NCI-H526 (cell line): Measurements from ENCODE around the gene IRF2BP2.
A peak's percentile ranks its signal among the peaks of the same experiment; 100 is the strongest.
"Not testable (repeated sequence)": the region's sequence is repeated elsewhere in the genome, so short reads cannot be mapped to it uniquely, and the experiment has no call there.

ENCODE experiments used
- DNase-seq, 2 experiments: peaks; one replicate each; lab custom pipeline; 2025; lab: John Stamatoyannopoulos, UW

The IRF2BP2 gene

GRCh38 chr1:234601301-234602017 lies 8.5 kb downstream of the IRF2BP2 start:
- peak in 1 of 2 experiments; percentile 22 for DNase-seq

GRCh38 chr1:234600418-234601281 lies 9.3 kb downstream of the IRF2BP2 start:
- peak; percentile 66 to 77 for DNase-seq

GRCh38 chr1:234599617-234600417 lies 10.2 kb downstream of the IRF2BP2 start:
- DNase-seq, result peak; percentile 63 to 89

- no peak for DNase-seq
Observed at GRCh38 chr1:234598974-234599616, 10.9 kb downstream of the IRF2BP2 start.

GRCh38 chr1:234597894-234598293 lies 12.1 kb downstream of the IRF2BP2 start:
- peak in 1 of 2 experiments; percentile 50 for DNase-seq

GRCh38 chr1:234595899-234596298 lies 14.1 kb downstream of the IRF2BP2 start:
- no peak for DNase-seq

- DNase-seq, result not testable (repeated sequence)
Observed at GRCh38 chr1:234594575-234594974, 15.4 kb downstream of the IRF2BP2 start.

- DNase-seq, result no peak
Observed at GRCh38 chr1:234593771-234594504, 16.0 kb downstream of the IRF2BP2 start.

GRCh38 chr1:234593109-234593508 lies 16.9 kb downstream of the IRF2BP2 start:
- no peak for DNase-seq

- no peak for DNase-seq
Observed at GRCh38 chr1:234592240-234592639, 17.7 kb downstream of the IRF2BP2 start.

GRCh38 chr1:234591131-234591530 lies 18.8 kb downstream of the IRF2BP2 start:
- DNase-seq, result no peak

- DNase-seq, result no peak
Observed at GRCh38 chr1:234589854-234590620, 19.9 kb downstream of the IRF2BP2 start.

GRCh38 chr1:234589064-234589800 lies 20.7 kb downstream of the IRF2BP2 start:
- no peak for DNase-seq

GRCh38 chr1:234588386-234588785 lies 21.6 kb downstream of the IRF2BP2 start:
- no peak for DNase-seq

- DNase-seq, result no peak
Observed at GRCh38 chr1:234586892-234587485, 23.0 kb downstream of the IRF2BP2 start.

GRCh38 chr1:234586304-234586703 lies 23.7 kb downstream of the IRF2BP2 start:
- no peak for DNase-seq

- DNase-seq, result no peak
Observed at GRCh38 chr1:234585330-234586055, 24.5 kb downstream of the IRF2BP2 start.

- DNase-seq, result no peak
Observed at GRCh38 chr1:234584926-234585325, 25.1 kb downstream of the IRF2BP2 start.

GRCh38 chr1:234584420-234584805 lies 25.6 kb downstream of the IRF2BP2 start:
- DNase-seq, result no peak
